Pancreas (tissue), 10 donors: ENCODE results near the gene SERPINE1. TPM values are rescaled to one million over a fixed set of nuclear protein-coding genes. Genes with fewer than 3 reads are reported as not detected.

Source experiments
- ATAC-seq, 4 donors: fragments of 200-7000 bp; cut with Tn5 transposase; one replicate each; pipeline versions ENCODE4 v1.8.0 to v1.9.1; 2020; ENCODE audit warnings: mild to moderate bottlenecking in 4 of 4, moderate library complexity in 4 of 4
- DNase-seq, 6 donors: peaks; one replicate each; pipeline ENCODE4 v3.0.0-alpha.2; 2020
- FAIRE-seq: peaks from 2 replicates; lab custom pipeline; 2012; peaks lifted over from hg19 to GRCh38; lab: Jason Lieb, UNC
- H3K27ac ChIP-seq, 4 donors: fragments of 200-600 bp; sonication (generic); 1 replicate in 3 of 4; 2 replicates in 1 of 4; pipeline versions ENCODE4 v1.5.0 to v1.8.0; 2020
- H3K27me3 ChIP-seq, 4 donors: fragments of 200-600 bp; one replicate each; pipeline ENCODE4 v1.8.0; 2021
- H3K36me3 ChIP-seq, 3 donors: fragments of 200-600 bp; sonication (generic) in 1 of 3; one replicate each; pipeline versions ENCODE4 v1.5.0 to v1.8.0; 2020 to 2021
- H3K4me1 ChIP-seq, 3 donors: fragments of 200-600 bp; one replicate each; pipeline ENCODE4 v1.8.0; 2021
- H3K4me3 ChIP-seq, 4 donors: fragments of 200-600 bp; sonication (generic) in 2 of 4; one replicate each; pipeline versions ENCODE4 v1.5.0 to v1.8.0; 2020 to 2021
- H3K9me3 ChIP-seq, 4 donors: fragments of 200-600 bp; one replicate each; pipeline ENCODE4 v1.8.0; 2021
- CTCF ChIP-seq, 4 donors: fragments of 200-600 bp; sonication (generic) in 3 of 4; IDR thresholded peaks; one replicate each; pipeline versions ENCODE4 v1.5.0 to v1.8.0; 2021; ENCODE audit warnings: antibody characterized with exemption in 4 of 4
- WGBS, 2 donors: extraction: QIAGEN DNeasy Blood & Tissue Kit; methylation state at CpG; one replicate each; pipeline ENCODE4 v1.1.7; 2013; 5-methylcytosine and 5-hydroxymethylcytosine counted together
- intact Hi-C, 3 donors: fragments of 100-400 bp; cut with DNase I; formaldehyde crosslinking; loops; one replicate each; pipeline versions ENCODE4 v1.11.1 to v1.14.2; 2022
- polyA plus RNA-seq, 2 donors: library from polyadenylated mRNA; stranded (reverse); fragments of 200-250 nt; gene quantifications; one replicate each; pipeline ENCODE4 v1.2.3, GENCODE V29; 2013
- total RNA-seq, 6 donors: library from RNA; stranded (reverse); fragmentation: NEBNext Ultra II Directional in 4 of 6; extraction: Animal tissue kit (Norgen Biotek cat#: 25700) in 4 of 6; gene quantifications; one replicate each; pipeline versions ENCODE4 v1.2.1 to v1.2.4, GENCODE V29; 2021 to 2023
- donor health status: healthy with polysubstance abuse.
- donor health status: DM: no; HTN: no; CAD: no; lungs with moderate emphysema.
- donor health status: DM: no; HTN: no; CAD: no.
- donor health status: control.
- donor health status: control.
- donor health status: Bipolar disorder and iron deficiency.
- donor health status: DM: yes; HTN: yes; CAD: no.
- donor health status: DM: no; HTN: no; CAD: no.
- donor health status: DM: no; HTN: no; CAD: no.
- donor health status: DM: yes; HTN: yes; CAD: no.

The SERPINE1 gene
- total and polyA plus RNA-seq, 8 donors: 0.98 to 14.5 (median 3.7) TPM

- Histone ChIP-seq H3K27me3 (no peaks in the 10 kb centered on the region), H3K9me3 (no peaks in the 10 kb centered on the region), H3K36me3 (peaks cover 0 to 12% (median 7%) of the 10 kb centered on the region in 3 donors), H3K27ac (peak within 1 kb of the TSS; percentile 83 to 93 (median 88)), H3K4me3 (peak within 1 kb of the TSS; percentile 48 to 70 (median 60)), H3K4me1 (peaks cover 0 to 5% (median 3%) of the 10 kb centered on the region in 3 donors)
- 1% methylated on average over 22 to 26 of the region's 26 CpGs for WGBS, 2 donors
- FAIRE-seq: no peak
- intact Hi-C loops: no loop called here
- ATAC-seq: peak; percentile 96 to 98 (median 96)
- no peak for TF ChIP-seq CTCF (IDR thresholded peaks at IDR 0.05)
- DNase-seq: peak; percentile 91 to 97 (median 94)
Observed at GRCh38 chr7:101085162-101085964, 41.5 kb upstream of the SERPINE1 start, which contains the start of gene TRIM56. TSS of gene TRIM56 (plus strand) at chr7:101085481. CDS start at chr7:101087313, 1,832 bp downstream.

DNA sequence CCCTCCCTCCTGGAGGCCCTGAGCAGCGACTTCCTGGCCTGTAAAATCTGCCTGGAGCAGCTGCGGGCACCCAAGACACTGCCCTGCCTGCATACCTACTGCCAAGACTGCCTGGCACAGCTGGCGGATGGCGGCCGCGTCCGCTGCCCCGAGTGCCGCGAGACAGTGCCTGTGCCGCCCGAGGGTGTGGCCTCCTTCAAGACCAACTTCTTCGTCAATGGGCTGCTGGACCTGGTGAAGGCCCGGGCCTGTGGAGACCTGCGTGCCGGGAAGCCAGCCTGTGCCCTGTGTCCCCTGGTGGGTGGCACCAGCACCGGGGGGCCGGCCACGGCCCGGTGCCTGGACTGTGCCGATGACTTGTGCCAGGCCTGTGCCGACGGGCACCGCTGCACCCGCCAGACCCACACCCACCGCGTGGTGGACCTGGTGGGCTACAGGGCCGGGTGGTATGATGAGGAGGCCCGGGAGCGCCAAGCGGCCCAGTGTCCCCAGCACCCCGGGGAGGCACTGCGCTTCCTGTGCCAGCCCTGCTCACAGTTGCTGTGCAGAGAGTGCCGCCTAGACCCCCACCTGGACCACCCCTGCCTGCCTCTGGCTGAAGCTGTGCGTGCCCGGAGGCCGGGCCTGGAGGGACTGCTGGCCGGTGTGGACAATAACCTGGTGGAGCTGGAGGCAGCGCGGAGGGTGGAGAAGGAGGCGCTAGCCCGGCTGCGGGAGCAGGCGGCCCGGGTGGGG lies 39.4 kb upstream of the SERPINE1 start:
- FAIRE-seq: no peak
- peak in 2 of 6 donors; percentile 48 to 82 for DNase-seq
- Histone ChIP-seq H3K27me3 (no peaks in the 10 kb centered on the region), H3K4me1 (peaks cover 0 to 5% (median 3%) of the 10 kb centered on the region in 3 donors), H3K27ac (no peak overlapping the region), H3K9me3 (no peaks in the 10 kb centered on the region), H3K4me3 (no peak overlapping the region), H3K36me3 (peaks cover 0 to 12% (median 7%) of the 10 kb centered on the region in 3 donors)
- no peak for ATAC-seq
- TF ChIP-seq CTCF (IDR thresholded peaks at IDR 0.05): no peak
- 95 to 96% methylated on average over 45 of the region's 45 CpGs for WGBS, 2 donors
- intact Hi-C loops: no loop called here

- intact Hi-C loops: no loop called here
- Histone ChIP-seq H3K36me3 (peaks cover 0 to 12% (median 7%) of the 10 kb centered on the region in 3 donors), H3K4me3 (no peak overlapping the region), H3K9me3 (no peaks in the 10 kb centered on the region), H3K27ac (no peak overlapping the region), H3K4me1 (peaks cover 0 to 5% (median 3%) of the 10 kb centered on the region in 3 donors), H3K27me3 (no peaks in the 10 kb centered on the region)
- no peak for TF ChIP-seq CTCF (IDR thresholded peaks at IDR 0.05)
- FAIRE-seq (no peak), DNase-seq (no peak), ATAC-seq (no peak)
- 96% methylated on average over 14 to 21 of the region's 21 CpGs for WGBS, 2 donors
Observed at GRCh38 chr7:101088069-101088425, 38.9 kb upstream of the SERPINE1 start.

DNA sequence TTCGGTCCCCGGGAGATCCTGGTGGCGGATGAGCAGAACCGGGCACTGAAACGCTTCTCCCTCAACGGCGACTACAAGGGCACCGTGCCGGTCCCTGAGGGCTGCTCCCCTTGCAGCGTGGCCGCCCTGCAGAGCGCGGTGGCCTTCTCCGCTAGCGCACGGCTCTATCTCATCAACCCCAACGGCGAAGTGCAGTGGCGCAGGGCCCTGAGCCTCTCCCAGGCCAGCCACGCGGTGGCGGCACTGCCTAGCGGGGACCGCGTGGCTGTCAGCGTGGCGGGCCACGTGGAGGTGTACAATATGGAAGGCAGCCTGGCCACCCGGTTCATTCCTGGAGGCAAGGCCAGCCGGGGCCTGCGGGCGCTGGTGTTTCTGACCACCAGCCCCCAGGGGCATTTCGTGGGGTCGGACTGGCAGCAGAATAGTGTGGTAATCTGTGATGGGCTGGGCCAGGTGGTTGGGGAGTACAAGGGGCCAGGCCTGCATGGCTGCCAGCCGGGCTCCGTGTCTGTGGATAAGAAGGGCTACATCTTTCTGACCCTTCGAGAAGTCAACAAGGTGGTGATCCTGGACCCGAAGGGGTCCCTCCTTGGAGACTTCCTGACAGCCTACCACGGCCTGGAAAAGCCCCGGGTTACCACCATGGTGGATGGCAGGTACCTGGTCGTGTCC lies 37.9 kb upstream of the SERPINE1 start:
- intact Hi-C loops: no loop called here
- Histone ChIP-seq H3K4me1 (peaks cover 0 to 5% (median 3%) of the 10 kb centered on the region in 3 donors), H3K27me3 (no peaks in the 10 kb centered on the region), H3K4me3 (no peak overlapping the region), H3K27ac (no peak overlapping the region), H3K36me3 (peaks cover 0 to 12% (median 7%) of the 10 kb centered on the region in 3 donors), H3K9me3 (no peaks in the 10 kb centered on the region)
- ATAC-seq (no peak), FAIRE-seq (no peak), DNase-seq (peak in 1 of 6 donors; percentile 65)
- 96 to 97% methylated on average over 41 of the region's 41 CpGs for WGBS, 2 donors
- no peak for TF ChIP-seq CTCF (IDR thresholded peaks at IDR 0.05)
